Right hindlimb (tissue), 1 donor: ENCODE data around the gene SPTBN2.

ENCODE experiments used
- DNase-seq: peaks from one replicate; pipeline ENCODE4 v3.0.0-alpha.2; 2018

The SPTBN2 gene

GRCh38 chr11:66638177-66639065, 90.6 kb downstream of the SPTBN2 start, which contains the start of gene RBM4:
Gene RBM4 (plus strand): TSS chr11:66638703. CDS start chr11:66639712, 1,009 bp downstream.
- DNase-seq, result peak; percentile 99

- no peak for DNase-seq
Measured at GRCh38 chr11:66637557-66638176, 91.3 kb downstream of the SPTBN2 start.

DNA sequence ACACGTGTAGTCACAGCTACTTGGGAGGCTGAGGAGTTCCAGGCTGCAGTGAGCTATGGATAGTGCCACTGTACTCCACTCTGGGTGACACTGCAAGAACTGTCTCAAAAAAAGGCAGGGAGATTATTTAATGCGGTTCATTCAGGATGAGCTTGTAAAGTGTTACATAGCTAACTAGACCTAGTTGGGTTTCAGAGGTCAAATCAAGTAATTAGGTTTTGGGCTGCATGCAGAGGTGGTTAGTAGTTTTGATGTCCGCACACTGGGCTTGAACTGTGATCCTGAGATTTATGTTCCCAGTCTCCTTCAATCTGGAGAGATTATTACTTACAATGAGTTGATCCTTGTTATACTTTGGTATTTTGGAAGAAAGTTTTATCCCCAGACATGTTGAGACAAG, 92.6 kb downstream of the SPTBN2 start:
- DNase-seq, result no peak
